ENCODE data around the gene SALL3. TPM values are rescaled to one million over a fixed set of nuclear protein-coding genes. Genes with fewer than 3 reads are reported as not detected.
A peak's percentile ranks its signal among the peaks of the same experiment; 100 is the strongest.

The SALL3 gene
- total and polyA plus RNA-seq, 3 experiments from 2014 or later: not detected

DNA sequence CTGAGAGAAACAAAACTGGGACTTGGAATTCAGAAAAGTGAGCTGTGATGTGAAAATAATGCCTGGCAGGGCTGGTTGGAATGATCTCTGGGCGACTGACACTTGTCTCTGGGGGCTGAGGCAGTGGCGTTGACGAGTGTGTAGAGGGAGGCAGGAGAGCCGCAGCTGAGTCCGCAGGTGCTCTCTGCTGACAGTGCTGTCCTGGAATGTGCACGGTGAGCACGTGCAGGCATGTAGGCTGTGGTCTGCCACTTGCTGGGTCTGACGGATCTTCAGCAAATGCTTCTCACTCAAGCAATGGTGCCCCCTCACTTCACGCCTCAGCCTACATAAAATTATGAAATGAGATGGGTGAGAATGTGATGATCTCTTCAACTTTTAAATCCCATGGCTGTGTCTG, 51.1 kb downstream of the SALL3 start:
- Mint-ChIP-seq H3K4me1 (no peaks in the 10 kb centered on the region), H3K9me3 (peaks cover 9 to 19% (median 13%) of the 10 kb centered on the region in 5 donors), H3K36me3 (peaks cover 0 to 5% (median 0%) of the 10 kb centered on the region in 3 donors), H3K4me3 (no peak overlapping the region), H3K27me3 (peaks cover 7 to 15% of the 10 kb centered on the region in 2 donors), H3K27ac (peak overlapping the region in 1 of 8 donors; percentile 63)
- H3K4me1 ChIP-seq (ENCODE audit: insufficient read depth, low read length): no peaks in the 10 kb centered on the region
- no peaks in the 10 kb centered on the region for H3K27me3 ChIP-seq (ENCODE audit: insufficient read depth, low read length, poor library complexity, severe bottlenecking)
- ChIA-PET CTCF (no interaction called here), POLR2A (no interaction called here)
- H3K36me3 ChIP-seq (ENCODE audit: insufficient read depth, low read length): no peaks in the 10 kb centered on the region
- H3K27ac ChIP-seq (ENCODE audit: low read depth, low read length): no peak overlapping the region
- DNase-seq: no peak
- no peak overlapping the region for H3K4me3 ChIP-seq (ENCODE audit: low read length)
- H3K9me3 ChIP-seq (ENCODE audit: low read length): no peaks in the 10 kb centered on the region

DNA sequence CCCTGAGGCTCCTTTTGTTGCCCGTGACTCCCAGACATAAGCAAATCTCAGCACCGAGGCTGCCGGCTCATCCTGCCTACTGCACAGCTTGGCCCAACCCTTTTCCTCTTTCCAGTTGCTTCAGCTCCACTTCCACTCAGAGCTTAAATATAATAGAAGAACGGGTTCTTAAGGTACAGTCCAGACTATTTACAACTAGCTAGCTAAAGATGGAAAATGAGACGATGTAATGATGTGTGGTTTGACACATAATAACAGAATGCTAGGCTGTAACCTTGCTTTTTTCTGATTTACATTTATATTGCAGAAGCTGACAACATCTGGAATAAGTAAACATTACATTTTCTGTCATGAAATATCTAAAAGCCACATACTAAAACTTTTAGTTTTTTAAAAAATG, 62.7 kb downstream of the SALL3 start:
- DNase-seq: no peak

GRCh38 chr18:79043288-79043687, 63.7 kb downstream of the SALL3 start:
- no peak overlapping the region for H3K4me3 Mint-ChIP-seq
- H3K36me3 ChIP-seq (ENCODE audit: insufficient read depth, low read length): no peaks in the 10 kb centered on the region
- no peaks in the 10 kb centered on the region for H3K27me3 ChIP-seq (ENCODE audit: insufficient read depth, low read length, poor library complexity, severe bottlenecking)
- no peak overlapping the region for H3K27ac ChIP-seq (ENCODE audit: low read depth, low read length)
- no peaks in the 10 kb centered on the region for H3K4me1 ChIP-seq (ENCODE audit: insufficient read depth, low read length)
- no peak for DNase-seq
- H3K27ac Mint-ChIP-seq: no peak overlapping the region
- H3K4me1 Mint-ChIP-seq: peaks cover 0 to 5% (median 4%) of the 10 kb centered on the region in 3 donors
- POLR2A ChIA-PET: no interaction called here
- H3K4me3 ChIP-seq (ENCODE audit: low read length): no peak overlapping the region
- peaks cover 0 to 6% (median 0%) of the 10 kb centered on the region in 5 donors for H3K9me3 Mint-ChIP-seq
- H3K9me3 ChIP-seq (ENCODE audit: low read length): no peaks in the 10 kb centered on the region
- H3K36me3 Mint-ChIP-seq: no peaks in the 10 kb centered on the region
- peaks cover 0 to 30% of the 10 kb centered on the region in 2 donors for H3K27me3 Mint-ChIP-seq
- CTCF ChIA-PET: no interaction called here

More for the DNA sequence above, 62.7 kb downstream of the SALL3 start:
- Mint-ChIP-seq H3K36me3 (no peaks in the 10 kb centered on the region), H3K9me3 (peaks cover 0 to 6% (median 0%) of the 10 kb centered on the region in 5 donors), H3K4me1 (no peaks in the 10 kb centered on the region), H3K27me3 (peaks cover 0 to 30% of the 10 kb centered on the region in 2 donors), H3K27ac (no peak overlapping the region), H3K4me3 (no peak overlapping the region)
- Histone ChIP-seq H3K4me3 (ENCODE audit: low read length) (no peak overlapping the region), H3K36me3 (ENCODE audit: insufficient read depth, low read length) (no peaks in the 10 kb centered on the region), H3K27me3 (ENCODE audit: insufficient read depth, low read length, poor library complexity, severe bottlenecking) (no peaks in the 10 kb centered on the region), H3K9me3 (ENCODE audit: low read length) (no peaks in the 10 kb centered on the region), H3K4me1 (ENCODE audit: insufficient read depth, low read length) (no peaks in the 10 kb centered on the region), H3K27ac (ENCODE audit: low read depth, low read length) (no peak overlapping the region)
- ChIA-PET POLR2A (no interaction called here), CTCF (no interaction called here)

GRCh38 chr18:79046522-79046921, 66.9 kb downstream of the SALL3 start:
- Mint-ChIP-seq H3K4me1 (peaks cover 0 to 5% (median 4%) of the 10 kb centered on the region in 3 donors), H3K27me3 (peaks cover 0 to 22% of the 10 kb centered on the region in 2 donors), H3K27ac (peak overlapping the region in 1 of 8 donors; percentile 77), H3K4me3 (no peak overlapping the region), H3K36me3 (no peaks in the 10 kb centered on the region), H3K9me3 (no peaks in the 10 kb centered on the region)
- H3K4me1 ChIP-seq (ENCODE audit: insufficient read depth, low read length): no peaks in the 10 kb centered on the region
- POLR2A ChIA-PET: no interaction called here
- CTCF ChIA-PET: no interaction called here
- H3K36me3 ChIP-seq (ENCODE audit: insufficient read depth, low read length): no peaks in the 10 kb centered on the region
- H3K27me3 ChIP-seq (ENCODE audit: insufficient read depth, low read length, poor library complexity, severe bottlenecking): no peaks in the 10 kb centered on the region
- no peak overlapping the region for H3K27ac ChIP-seq (ENCODE audit: low read depth, low read length)
- no peak for DNase-seq
- no peak overlapping the region for H3K4me3 ChIP-seq (ENCODE audit: low read length)
- H3K9me3 ChIP-seq (ENCODE audit: low read length): no peaks in the 10 kb centered on the region

- no peaks in the 10 kb centered on the region for H3K4me1 ChIP-seq (ENCODE audit: insufficient read depth, low read length)
- peak overlapping the region in 5 of 8 donors; percentile 20 to 91 (median 49) for H3K27ac Mint-ChIP-seq
- no peak overlapping the region for H3K27ac ChIP-seq (ENCODE audit: low read depth, low read length)
- DNase-seq: peak in 4 of 5 donors; percentile 13 to 59 (median 32)
- peaks cover 0 to 5% (median 4%) of the 10 kb centered on the region in 3 donors for H3K4me1 Mint-ChIP-seq
- H3K4me3 ChIP-seq (ENCODE audit: low read length): no peak overlapping the region
- no peaks in the 10 kb centered on the region for H3K36me3 ChIP-seq (ENCODE audit: insufficient read depth, low read length)
- ChIA-PET CTCF (no interaction called here), POLR2A (no interaction called here)
- no peaks in the 10 kb centered on the region for H3K9me3 Mint-ChIP-seq
- H3K9me3 ChIP-seq (ENCODE audit: low read length): no peaks in the 10 kb centered on the region
- no peaks in the 10 kb centered on the region for H3K27me3 ChIP-seq (ENCODE audit: insufficient read depth, low read length, poor library complexity, severe bottlenecking)
- H3K27me3 Mint-ChIP-seq: peaks cover 0 to 27% of the 10 kb centered on the region in 2 donors
- H3K4me3 Mint-ChIP-seq: peak overlapping the region in 2 of 7 donors; percentile 8 to 62
- H3K36me3 Mint-ChIP-seq: no peaks in the 10 kb centered on the region
Observed at GRCh38 chr18:79047556-79048244, 68.1 kb downstream of the SALL3 start.

- Mint-ChIP-seq H3K9me3 (no peaks in the 10 kb centered on the region), H3K4me1 (peaks cover 0 to 5% (median 4%) of the 10 kb centered on the region in 3 donors), H3K27me3 (peaks cover 2 to 29% of the 10 kb centered on the region in 2 donors), H3K27ac (peak overlapping the region in 3 of 8 donors; percentile 20 to 50 (median 26)), H3K36me3 (no peaks in the 10 kb centered on the region), H3K4me3 (no peak overlapping the region)
- no peak overlapping the region for H3K4me3 ChIP-seq (ENCODE audit: low read length)
- no peak for DNase-seq
- no peaks in the 10 kb centered on the region for H3K36me3 ChIP-seq (ENCODE audit: insufficient read depth, low read length)
- no peaks in the 10 kb centered on the region for H3K9me3 ChIP-seq (ENCODE audit: low read length)
- H3K4me1 ChIP-seq (ENCODE audit: insufficient read depth, low read length): no peaks in the 10 kb centered on the region
- CTCF ChIA-PET: no interaction called here
- no peaks in the 10 kb centered on the region for H3K27me3 ChIP-seq (ENCODE audit: insufficient read depth, low read length, poor library complexity, severe bottlenecking)
- H3K27ac ChIP-seq (ENCODE audit: low read depth, low read length): no peak overlapping the region
- POLR2A ChIA-PET: no interaction called here
Observed at GRCh38 chr18:79048245-79048632, 68.6 kb downstream of the SALL3 start.

- H3K27me3 Mint-ChIP-seq: peaks cover 2 to 26% of the 10 kb centered on the region in 2 donors
- H3K36me3 Mint-ChIP-seq: no peaks in the 10 kb centered on the region
- H3K27ac ChIP-seq (ENCODE audit: low read depth, low read length): no peak overlapping the region
- no peaks in the 10 kb centered on the region for H3K36me3 ChIP-seq (ENCODE audit: insufficient read depth, low read length)
- POLR2A ChIA-PET: no interaction called here
- H3K4me1 ChIP-seq (ENCODE audit: insufficient read depth, low read length): no peaks in the 10 kb centered on the region
- no peaks in the 10 kb centered on the region for H3K9me3 Mint-ChIP-seq
- no peak for DNase-seq
- CTCF ChIA-PET: no interaction called here
- no peak overlapping the region for H3K4me3 Mint-ChIP-seq
- H3K4me1 Mint-ChIP-seq: peaks cover 0 to 5% (median 4%) of the 10 kb centered on the region in 3 donors
- H3K27ac Mint-ChIP-seq: peak overlapping the region in 1 of 8 donors; percentile 41
- H3K9me3 ChIP-seq (ENCODE audit: low read length): no peaks in the 10 kb centered on the region
- H3K27me3 ChIP-seq (ENCODE audit: insufficient read depth, low read length, poor library complexity, severe bottlenecking): no peaks in the 10 kb centered on the region
- H3K4me3 ChIP-seq (ENCODE audit: low read length): no peak overlapping the region
Observed at GRCh38 chr18:79049506-79049905, 69.9 kb downstream of the SALL3 start.

All from CD8-positive, alpha-beta memory T cell (primary cell).